Measurements from ENCODE around the gene PLCH2. TPM values are rescaled to one million over a fixed set of nuclear protein-coding genes. Genes with fewer than 3 reads are reported as not detected.

Gene PLCH2
- total and polyA plus RNA-seq, 2 of the 13 experiments (the other 11 are each of a cell fraction or from before 2014, with no cell fraction given), result 0.15 to 0.67 TPM

DNA sequence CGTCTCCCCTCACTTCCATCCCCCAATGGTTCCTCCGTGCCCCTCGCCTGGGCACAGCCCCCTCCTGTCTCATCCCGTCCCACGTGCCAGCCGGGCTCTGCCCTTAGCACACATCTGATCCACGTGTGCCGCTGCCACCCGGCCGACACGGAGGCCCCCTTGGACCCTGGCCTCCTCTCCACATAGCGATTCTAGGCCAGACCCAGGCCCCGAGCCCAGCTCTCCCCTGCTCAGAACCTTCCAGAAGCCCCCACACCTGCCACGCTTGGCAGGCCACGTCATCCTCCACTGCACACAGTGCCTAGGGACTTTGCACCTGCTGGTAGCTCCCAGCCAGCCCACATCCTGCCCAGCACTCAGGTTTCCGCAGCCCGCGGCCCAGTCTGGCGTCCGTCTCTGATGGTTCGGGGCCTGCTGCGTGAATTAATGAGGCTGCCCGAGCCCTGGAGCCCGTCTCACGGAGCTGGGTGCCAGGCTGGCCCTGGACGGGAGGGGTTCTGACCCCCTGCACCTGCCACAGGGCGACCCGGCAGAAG lies 20.1 kb downstream of the PLCH2 start:
- Histone ChIP-seq H3K36me3 (replicated peaks in 1 of 2; ENCODE audit: control insufficient read depth in 1 of 2, insufficient read depth in 2 of 2, low read length in 2 of 2) (no peaks in the 10 kb centered on the region), H3K27me3 (ENCODE audit: control insufficient read depth in 1 of 2, insufficient read depth in 2 of 2, low read length in 2 of 2) (peaks cover 31 to 71% of the 10 kb centered on the region in 2 experiments), H3K27ac (ENCODE audit: extremely low read length, insufficient read depth, low read length) (no peak overlapping the region), H3K9me3 (ENCODE audit: low read length) (no peaks in the 10 kb centered on the region), H2AFZ (ENCODE audit: low read length) (no peak overlapping the region), H3K4me1 (ENCODE audit: insufficient read depth, low read length) (peaks cover 33% of the 10 kb centered on the region), H3K4me2 (ENCODE audit: low read depth, low read length) (peak overlapping the region; percentile 51; the same call in 1 of the 2 replicates), H3K4me3 (replicated peaks in 1 of 3; ENCODE audit: insufficient read depth in 1 of 3, low read depth in 2 of 3, low read length in 3 of 3) (peak overlapping the region in 2 of 3 experiments; percentile 23 to 38; a peak in 3 of 6 replicates), H3K79me2 (ENCODE audit: insufficient read depth, low read length) (no peaks in the 10 kb centered on the region), H3K9ac (ENCODE audit: insufficient read depth, low read depth, low read length) (peak overlapping the region; percentile 29; the same call in 1 of the 2 replicates), H4K20me1 (ENCODE audit: insufficient read depth, low read length) (no peaks in the 10 kb centered on the region)
- BruUV-seq (replicated peaks), result no TSS peak
- peak; percentile 28 for DNase-seq (ENCODE audit: low spot score)
- CTCF ChIA-PET (ENCODE audit: low intra/inter-chr PET ratio, low total read pairs), result no interaction called here
- 43% methylated on average over 17 of the region's 28 CpGs for WGBS (ENCODE audit: low lambda C conversion rate)
- no peak for FAIRE-seq
- POLR2A ChIA-PET, result no interaction called here
- intact Hi-C loops (cut with micrococcal nuclease; ENCODE audit: unreplicated experiment), result no loop called here
- peak; percentile 60 for ATAC-seq
- in situ Hi-C loops (cut with HindIII; ENCODE audit: extremely low pct_ligation_motif_present, low pct_unique_long_range_greater_than_20kb), result no loop called here
- TF ChIP-seq ZNF569 (CRISPR knock-in tag; IDR thresholded peaks at IDR 0.05; ENCODE audit: borderline replicate concordance) (no peak), MXI1 (IDR thresholded peaks at IDR 0.05; ENCODE audit: borderline replicate concordance, low read depth, low read length) (no peak), FOSL2 (CRISPR knock-in tag; IDR thresholded peaks at IDR 0.05) (peak; percentile 71), FOXK1 (CRISPR knock-in tag; IDR thresholded peaks at IDR 0.05; ENCODE audit: borderline replicate concordance, low read depth) (no peak), TSC22D2 (CRISPR knock-in tag; IDR thresholded peaks at IDR 0.05; ENCODE audit: borderline replicate concordance) (no peak), GATAD2A (CRISPR knock-in tag; IDR thresholded peaks at IDR 0.05) (peak; percentile 38; the same call in 1 of the 2 replicates), SRSF1 (optimal IDR thresholded peaks at IDR 0.05; ENCODE audit: low read depth, low read length) (peak; percentile 20), YEATS4 (CRISPR knock-in tag; IDR thresholded peaks at IDR 0.05; ENCODE audit: borderline replicate concordance) (peak; percentile 52; the same call in 1 of the 2 replicates), TBX3 (IDR thresholded peaks at IDR 0.05; ENCODE audit: borderline replicate concordance) (no peak), CREM (IDR thresholded peaks at IDR 0.05) (no peak), CREM (CRISPR knock-in tag; IDR thresholded peaks at IDR 0.05) (no peak), SNAPC2 (CRISPR knock-in tag; IDR thresholded peaks at IDR 0.05) (no peak), ZNF263 (CRISPR knock-in tag; IDR thresholded peaks at IDR 0.05) (no peak), SRY (CRISPR knock-in tag; IDR thresholded peaks at IDR 0.05) (0 out of 2 replicates have a peak, but pooled peaks have one; percentile 29), MED13 (CRISPR knock-in tag; IDR thresholded peaks at IDR 0.05) (no peak), PREB (CRISPR knock-in tag; IDR thresholded peaks at IDR 0.05) (no peak), ZNF580 (CRISPR knock-in tag; IDR thresholded peaks at IDR 0.05; ENCODE audit: borderline replicate concordance, low read depth) (0 out of 2 replicates have a peak, but pooled peaks have one; percentile 23), ZFP36L1 (CRISPR knock-in tag; IDR thresholded peaks at IDR 0.05) (0 out of 2 replicates have a peak, but pooled peaks have one; percentile 33), ZNF468 (CRISPR knock-in tag; IDR thresholded peaks at IDR 0.05) (no peak), MAX (IDR thresholded peaks at IDR 0.05) (peak; percentile 78), SIX4 (CRISPR knock-in tag; IDR thresholded peaks at IDR 0.05) (0 out of 2 replicates have a peak, but pooled peaks have one; percentile 52), ZNF567 (CRISPR knock-in tag; IDR thresholded peaks at IDR 0.05; ENCODE audit: borderline replicate concordance) (no peak)
- TF ChIP-seq, protein P1, sequence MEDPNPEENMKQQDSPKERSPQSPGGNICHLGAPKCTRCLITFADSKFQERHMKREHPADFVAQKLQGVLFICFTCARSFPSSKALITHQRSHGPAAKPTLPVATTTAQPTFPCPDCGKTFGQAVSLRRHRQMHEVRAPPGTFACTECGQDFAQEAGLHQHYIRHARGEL (CRISPR knock-in tag; IDR thresholded peaks at IDR 0.05), result no peak
- TF ChIP-seq, protein P2, sequence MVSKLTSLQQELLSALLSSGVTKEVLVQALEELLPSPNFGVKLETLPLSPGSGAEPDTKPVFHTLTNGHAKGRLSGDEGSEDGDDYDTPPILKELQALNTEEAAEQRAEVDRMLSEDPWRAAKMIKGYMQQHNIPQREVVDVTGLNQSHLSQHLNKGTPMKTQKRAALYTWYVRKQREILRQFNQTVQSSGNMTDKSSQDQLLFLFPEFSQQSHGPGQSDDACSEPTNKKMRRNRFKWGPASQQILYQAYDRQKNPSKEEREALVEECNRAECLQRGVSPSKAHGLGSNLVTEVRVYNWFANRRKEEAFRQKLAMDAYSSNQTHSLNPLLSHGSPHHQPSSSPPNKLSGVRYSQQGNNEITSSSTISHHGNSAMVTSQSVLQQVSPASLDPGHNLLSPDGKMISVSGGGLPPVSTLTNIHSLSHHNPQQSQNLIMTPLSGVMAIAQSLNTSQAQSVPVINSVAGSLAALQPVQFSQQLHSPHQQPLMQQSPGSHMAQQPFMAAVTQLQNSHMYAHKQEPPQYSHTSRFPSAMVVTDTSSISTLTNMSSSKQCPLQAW (CRISPR knock-in tag; IDR thresholded peaks at IDR 0.05), result peak; percentile 66

Data from HepG2 (cell line).